Mucosa of gallbladder (tissue), 1 donor: ENCODE results near the gene NLGN1. TPM values are rescaled to one million over a fixed set of nuclear protein-coding genes. Genes with fewer than 3 reads are reported as not detected.
A peak's percentile ranks its signal among the peaks of the same experiment; 100 is the strongest.
"Not testable (repeated sequence)": the region's sequence is repeated elsewhere in the genome, so short reads cannot be mapped to it uniquely, and the experiment has no call there.

Source experiments
- DNase-seq: peaks from one replicate; pipeline ENCODE4 v3.0.0-alpha.2; 2020; ENCODE audit warnings: low spot score
- total RNA-seq: library from RNA; stranded (reverse); gene quantifications from one replicate; pipeline ENCODE4 v1.2.1, GENCODE V29; 2021
- donor health status: DM: no; HTN: no; CAD: no.

NLGN1 gene
- total RNA-seq = 8.8 TPM

- peak; percentile 67 for DNase-seq
Observed at GRCh38 chr3:173397161-173398110, at the start of gene NLGN1. Gene NLGN1 (plus strand): TSS chr3:173397744.

- DNase-seq = no peak
Observed at GRCh38 chr3:173351886-173352285, 45.7 kb upstream of the NLGN1 start.

GRCh38 chr3:173353137-173353536, 44.4 kb upstream of the NLGN1 start:
- not testable (repeated sequence) for DNase-seq

GRCh38 chr3:173354124-173354523, 43.4 kb upstream of the NLGN1 start:
- DNase-seq = no peak

- peak; percentile 28 for DNase-seq
Observed at GRCh38 chr3:173371848-173372487, 25.6 kb upstream of the NLGN1 start.

- DNase-seq = no peak
Observed at GRCh38 chr3:173380681-173381080, 16.9 kb upstream of the NLGN1 start.

- not testable (repeated sequence) for DNase-seq
Observed at GRCh38 chr3:173381936-173382335, 15.6 kb upstream of the NLGN1 start.

- peak; percentile 40 for DNase-seq
Observed at GRCh38 chr3:173395073-173395411, 2.5 kb upstream of the NLGN1 start.

- DNase-seq = peak; percentile 89
Observed at GRCh38 chr3:173395412-173396181, 1.9 kb upstream of the NLGN1 start.

- peak; percentile 12 for DNase-seq
Observed at GRCh38 chr3:173396191-173397041, 1.1 kb upstream of the NLGN1 start.

GRCh38 chr3:173398111-173398479, 551 bp downstream of the NLGN1 start:
- DNase-seq = no peak

- no peak for DNase-seq
Observed at GRCh38 chr3:173399044-173399443, 1.5 kb downstream of the NLGN1 start.

- no peak for DNase-seq
Observed at GRCh38 chr3:173401369-173401768, 3.8 kb downstream of the NLGN1 start.

GRCh38 chr3:173402656-173403055, 5.1 kb downstream of the NLGN1 start:
- no peak for DNase-seq

GRCh38 chr3:173403376-173403775, 5.8 kb downstream of the NLGN1 start:
- no peak for DNase-seq

- DNase-seq = no peak
Observed at GRCh38 chr3:173404156-173404555, 6.6 kb downstream of the NLGN1 start.

GRCh38 chr3:173410436-173410835, 12.9 kb downstream of the NLGN1 start:
- no peak for DNase-seq

- no peak for DNase-seq
Observed at GRCh38 chr3:173410849-173411248, 13.3 kb downstream of the NLGN1 start.

- DNase-seq = peak; percentile 21
Observed at GRCh38 chr3:173411375-173411973, 13.9 kb downstream of the NLGN1 start.

- DNase-seq = no peak
Observed at GRCh38 chr3:173416070-173416469, 18.5 kb downstream of the NLGN1 start.

- DNase-seq = no peak
Observed at GRCh38 chr3:173429076-173429475, 31.5 kb downstream of the NLGN1 start.
